HG03378 (cell line): Measurements from ENCODE around the gene SNX14.
"Not testable (repeated sequence)": the region's sequence is repeated elsewhere in the genome, so short reads cannot be mapped to it uniquely, and the experiment has no call there.

Experiments used
- ATAC-seq: cut with Tn5 transposase; IDR thresholded peaks from one replicate; pipeline ENCODE4 v1.9.1; 2021; ENCODE audit warnings: mild to moderate bottlenecking, moderate library complexity; ENCODE audit not compliant: unreplicated experiment

Gene SNX14

GRCh38 chr6:85585741-85586140 lies 7.9 kb downstream of the SNX14 start:
- ATAC-seq, result no peak

- not testable (repeated sequence) for ATAC-seq
Observed at GRCh38 chr6:85582832-85583231, 10.8 kb downstream of the SNX14 start.

GRCh38 chr6:85581572-85581971 lies 12.1 kb downstream of the SNX14 start:
- no peak for ATAC-seq

- peak; percentile 88 for ATAC-seq
Observed at GRCh38 chr6:85580878-85581267, 12.8 kb downstream of the SNX14 start.

GRCh38 chr6:85580118-85580877 lies 13.4 kb downstream of the SNX14 start:
- ATAC-seq, result no peak

GRCh38 chr6:85579581-85579980 lies 14.1 kb downstream of the SNX14 start:
- ATAC-seq, result no peak

- no peak for ATAC-seq
Observed at GRCh38 chr6:85576476-85576875, 17.2 kb downstream of the SNX14 start.

GRCh38 chr6:85574932-85575598 lies 18.6 kb downstream of the SNX14 start:
- no peak for ATAC-seq

GRCh38 chr6:85569323-85569722 lies 24.3 kb downstream of the SNX14 start:
- ATAC-seq, result no peak

GRCh38 chr6:85568411-85568810 lies 25.2 kb downstream of the SNX14 start:
- ATAC-seq, result no peak

GRCh38 chr6:85565736-85566135 lies 27.9 kb downstream of the SNX14 start:
- ATAC-seq, result no peak

- not testable (repeated sequence) for ATAC-seq
Observed at GRCh38 chr6:85564223-85564622, 29.4 kb downstream of the SNX14 start.

GRCh38 chr6:85561750-85562357 lies 31.8 kb downstream of the SNX14 start:
- ATAC-seq, result no peak

- no peak for ATAC-seq
Observed at GRCh38 chr6:85556992-85557668, 36.5 kb downstream of the SNX14 start.

- ATAC-seq, result no peak
Observed at GRCh38 chr6:85552652-85553051, 41.0 kb downstream of the SNX14 start.

GRCh38 chr6:85551264-85551663 lies 42.4 kb downstream of the SNX14 start:
- no peak for ATAC-seq

- no peak for ATAC-seq
Observed at GRCh38 chr6:85547719-85548118, 45.9 kb downstream of the SNX14 start.

- ATAC-seq, result no peak
Observed at GRCh38 chr6:85544776-85545175, 48.9 kb downstream of the SNX14 start.

GRCh38 chr6:85537055-85537494 lies 56.6 kb downstream of the SNX14 start:
- no peak for ATAC-seq

- not testable (repeated sequence) for ATAC-seq
Observed at GRCh38 chr6:85524281-85524680, 69.4 kb downstream of the SNX14 start.

- ATAC-seq, result no peak
Observed at GRCh38 chr6:85516168-85516567, 77.5 kb downstream of the SNX14 start.
